NCI-H2171 treated with DMSO at 0.1 percent for 48 hours (cell line): ENCODE measurements around the gene ILF3.
A peak's percentile ranks its signal among the peaks of the same experiment; 100 is the strongest.
"Not testable (repeated sequence)": the region's sequence is repeated elsewhere in the genome, so short reads cannot be mapped to it uniquely, and the experiment has no call there.

ENCODE experiments used
- DNase-seq: peaks from one replicate; lab custom pipeline; 2025; lab: John Stamatoyannopoulos, UW

Gene ILF3

DNA sequence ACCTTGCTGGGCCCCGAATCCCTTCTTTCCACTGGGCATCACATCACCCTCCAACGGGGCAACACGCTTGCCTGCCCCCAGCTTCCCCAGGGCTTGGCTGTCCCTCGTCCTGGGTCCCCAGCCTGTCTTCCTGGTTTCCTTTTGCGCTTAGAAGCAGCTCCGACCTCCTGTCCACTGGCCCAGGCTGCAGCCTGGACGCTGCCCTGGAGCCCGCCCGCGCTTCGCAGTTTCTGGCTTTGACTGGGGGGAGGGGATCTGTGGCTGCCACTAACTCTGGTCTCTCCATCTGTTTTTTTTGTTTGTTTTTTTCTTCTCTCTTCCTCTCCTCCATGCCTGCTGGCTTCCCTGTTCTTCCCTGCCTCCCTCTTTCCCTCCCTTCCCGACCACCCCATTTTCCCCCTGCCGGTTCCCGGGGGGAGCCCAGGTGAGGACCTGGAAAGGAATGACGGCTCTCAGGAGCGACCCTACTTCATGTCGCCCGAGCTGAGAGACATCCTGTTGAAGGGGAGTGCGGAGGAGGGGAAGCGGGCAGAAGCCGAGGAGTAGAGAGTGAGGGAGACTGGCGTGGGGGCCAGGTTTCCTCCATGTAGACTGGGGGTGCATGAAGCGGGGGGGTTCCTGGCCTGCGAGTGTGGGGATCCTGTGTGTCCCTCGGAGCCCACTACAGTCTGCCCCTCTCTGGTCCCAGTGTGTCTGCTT is 11.5 kb upstream of the ILF3 start:
- no peak for DNase-seq

DNA sequence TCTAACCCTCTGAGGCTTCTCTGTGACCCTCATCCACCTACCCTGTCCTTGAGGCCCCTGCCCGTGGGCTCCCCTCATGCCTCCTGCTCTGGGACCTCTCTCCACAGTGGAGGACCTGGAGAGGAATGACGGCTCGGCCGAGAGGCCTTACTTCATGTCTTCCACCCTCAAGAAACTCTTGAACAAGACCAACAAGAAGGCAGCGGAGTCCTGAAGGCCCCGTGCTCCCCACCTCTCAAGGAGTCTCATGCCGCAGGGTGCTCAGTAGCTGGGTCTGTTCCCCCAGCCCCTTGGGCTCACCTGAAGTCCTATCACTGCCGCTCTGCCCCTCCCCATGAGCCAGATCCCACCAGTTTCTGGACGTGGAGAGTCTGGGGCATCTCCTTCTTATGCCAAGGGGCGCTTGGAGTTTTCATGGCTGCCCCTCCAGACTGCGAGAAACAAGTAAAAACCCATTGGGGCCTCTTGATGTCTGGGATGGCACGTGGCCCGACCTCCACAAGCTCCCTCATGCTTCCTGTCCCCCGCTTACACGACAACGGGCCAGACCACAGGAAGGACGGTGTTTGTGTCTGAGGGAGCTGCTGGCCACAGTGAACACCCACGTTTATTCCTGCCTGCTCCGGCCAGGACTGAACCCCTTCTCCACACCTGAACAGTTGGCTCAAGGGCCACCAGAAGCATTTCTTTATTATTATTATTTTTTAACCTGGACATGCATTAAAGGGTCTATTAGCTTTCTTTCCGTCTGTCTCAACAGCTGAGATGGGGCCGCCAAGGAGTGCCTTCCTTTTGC is 10.8 kb upstream of the ILF3 start:
- DNase-seq, result no peak

DNA sequence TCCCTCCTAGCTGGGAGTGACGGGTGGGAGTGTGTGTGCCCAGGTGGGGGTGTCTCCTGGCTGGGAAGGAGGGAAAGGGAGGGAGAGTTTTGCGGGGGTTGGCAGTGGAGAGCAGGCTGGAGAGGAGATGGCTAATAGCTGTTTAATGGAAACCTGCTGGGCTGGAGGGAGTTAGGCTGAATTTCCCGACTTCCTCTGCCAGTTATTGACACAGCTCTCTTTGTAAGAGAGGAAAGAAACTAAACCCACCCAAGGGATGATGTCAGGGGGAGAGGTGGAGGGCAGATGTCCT is 10.2 kb upstream of the ILF3 start:
- DNase-seq, result no peak

DNA sequence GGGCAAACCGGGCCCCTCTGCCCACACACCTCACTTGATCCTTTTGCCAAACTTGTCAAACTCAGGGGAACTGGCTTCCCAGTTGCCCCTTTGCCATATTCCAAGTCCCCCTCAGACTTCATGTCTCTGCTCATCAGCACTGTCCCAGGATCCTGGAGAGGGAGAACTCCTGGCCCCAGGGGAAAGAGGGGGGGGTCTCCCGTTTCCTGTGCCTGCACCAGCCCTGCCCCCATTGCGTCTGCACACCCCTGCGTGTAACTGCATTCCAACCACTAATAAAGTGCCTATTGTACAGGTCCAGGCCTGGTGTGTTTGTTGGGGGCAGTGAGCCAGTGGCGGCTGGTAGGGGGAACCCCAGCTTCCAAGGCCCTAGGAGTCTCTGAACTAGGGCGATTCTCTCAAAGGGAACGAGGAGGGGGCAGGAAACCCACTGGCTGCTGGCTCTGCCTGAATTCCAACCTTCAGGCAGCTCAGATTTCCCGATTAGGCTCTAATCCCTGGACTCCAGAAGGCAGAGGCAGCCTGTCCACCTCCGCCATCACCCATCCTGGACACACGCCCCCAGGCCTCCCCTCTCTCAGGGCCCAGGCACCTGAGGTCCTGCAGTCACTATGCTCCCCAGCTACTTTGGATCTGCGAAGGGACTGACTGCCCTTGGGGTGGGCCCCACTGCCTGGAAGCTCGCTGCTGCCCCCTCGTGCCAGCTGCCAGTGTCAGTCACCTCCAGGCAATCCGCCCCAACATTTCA is 9.7 kb upstream of the ILF3 start:
- DNase-seq, result peak; percentile 52

DNA sequence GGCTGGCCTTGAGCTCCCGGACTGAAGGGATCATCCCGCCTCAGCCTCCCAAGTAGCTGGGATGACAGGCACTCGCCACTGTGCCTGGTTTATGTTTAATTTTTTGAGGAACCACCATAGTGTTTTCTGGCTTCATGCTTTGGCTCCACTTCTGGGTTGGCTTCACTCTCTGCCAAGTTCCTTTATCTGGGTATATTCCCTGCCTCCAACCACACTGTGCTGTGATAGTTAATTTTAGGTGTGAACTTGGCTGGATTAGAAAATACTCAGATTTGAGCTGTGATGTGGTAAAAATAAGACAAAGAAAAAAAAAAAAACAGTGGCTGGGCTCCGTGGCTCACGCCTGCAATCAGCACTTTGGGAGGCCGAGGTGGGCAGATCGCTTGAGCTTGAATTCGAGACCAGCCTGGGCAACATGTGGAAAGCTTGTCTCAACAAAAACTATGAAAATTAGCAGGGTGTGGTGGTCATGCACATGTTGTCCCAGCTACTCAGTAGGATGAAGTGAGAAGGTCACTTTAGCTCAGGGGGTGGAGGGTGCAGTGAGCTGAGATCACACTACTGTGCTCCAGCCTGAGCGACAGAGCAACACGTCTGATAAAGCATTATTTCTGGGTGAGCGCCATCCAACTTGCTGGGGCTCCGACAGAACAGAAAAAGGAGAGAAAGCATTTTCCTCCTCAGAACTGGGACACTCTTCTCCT is 7.5 kb upstream of the ILF3 start:
- no peak for DNase-seq

DNA sequence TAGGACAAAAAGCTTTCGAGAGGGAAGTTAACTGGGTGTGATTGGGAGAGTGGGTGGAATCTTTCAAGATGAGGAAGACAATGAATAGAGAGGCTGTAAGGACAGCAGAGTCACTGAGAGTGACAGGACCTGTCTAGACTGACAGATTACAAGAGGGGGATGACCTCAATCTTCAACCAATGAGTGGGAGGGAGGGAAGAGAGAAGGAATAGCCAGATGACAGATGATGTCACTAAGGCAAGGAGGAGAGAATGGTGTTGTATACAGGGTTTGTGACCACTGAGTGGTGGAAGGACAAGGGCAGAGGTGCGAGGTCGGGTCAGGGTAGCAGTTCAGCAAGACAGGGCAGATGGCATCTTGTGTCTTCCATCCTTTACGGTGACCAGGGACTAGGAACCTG is 5.8 kb upstream of the ILF3 start:
- DNase-seq, result no peak

DNA sequence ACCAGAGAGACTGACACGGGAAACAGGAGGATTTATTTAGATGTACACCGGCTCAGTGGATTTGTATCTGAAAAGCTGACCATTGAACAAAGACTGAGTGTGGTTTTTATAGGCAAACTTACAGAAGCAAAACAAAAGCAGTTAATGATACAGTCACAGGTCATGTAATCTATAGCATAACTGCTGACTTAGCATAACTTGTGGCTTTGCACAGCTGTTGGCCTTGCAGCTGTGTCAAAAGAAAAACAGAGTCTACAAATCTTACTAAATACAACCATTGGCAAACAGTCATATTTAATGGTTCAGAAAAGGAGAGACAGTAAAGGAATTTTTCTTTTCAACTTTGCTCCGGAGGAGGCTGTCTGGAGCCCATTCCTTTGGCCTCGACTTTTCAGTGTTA is 2.3 kb upstream of the ILF3 start:
- no peak for DNase-seq

DNA sequence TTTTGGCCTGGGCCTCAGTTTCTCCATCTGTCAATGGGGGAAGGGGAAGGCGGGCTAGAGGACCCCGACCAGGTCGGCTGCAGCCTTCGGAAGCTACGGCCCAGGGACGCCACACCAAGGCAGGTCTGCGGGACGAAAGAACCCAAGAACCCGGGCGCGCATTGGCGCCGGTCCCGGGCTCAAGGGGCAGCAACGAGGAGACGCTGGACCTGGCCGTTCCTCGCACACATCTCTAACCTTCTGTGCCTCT is 739 bp upstream of the ILF3 start:
- no peak for DNase-seq

DNA sequence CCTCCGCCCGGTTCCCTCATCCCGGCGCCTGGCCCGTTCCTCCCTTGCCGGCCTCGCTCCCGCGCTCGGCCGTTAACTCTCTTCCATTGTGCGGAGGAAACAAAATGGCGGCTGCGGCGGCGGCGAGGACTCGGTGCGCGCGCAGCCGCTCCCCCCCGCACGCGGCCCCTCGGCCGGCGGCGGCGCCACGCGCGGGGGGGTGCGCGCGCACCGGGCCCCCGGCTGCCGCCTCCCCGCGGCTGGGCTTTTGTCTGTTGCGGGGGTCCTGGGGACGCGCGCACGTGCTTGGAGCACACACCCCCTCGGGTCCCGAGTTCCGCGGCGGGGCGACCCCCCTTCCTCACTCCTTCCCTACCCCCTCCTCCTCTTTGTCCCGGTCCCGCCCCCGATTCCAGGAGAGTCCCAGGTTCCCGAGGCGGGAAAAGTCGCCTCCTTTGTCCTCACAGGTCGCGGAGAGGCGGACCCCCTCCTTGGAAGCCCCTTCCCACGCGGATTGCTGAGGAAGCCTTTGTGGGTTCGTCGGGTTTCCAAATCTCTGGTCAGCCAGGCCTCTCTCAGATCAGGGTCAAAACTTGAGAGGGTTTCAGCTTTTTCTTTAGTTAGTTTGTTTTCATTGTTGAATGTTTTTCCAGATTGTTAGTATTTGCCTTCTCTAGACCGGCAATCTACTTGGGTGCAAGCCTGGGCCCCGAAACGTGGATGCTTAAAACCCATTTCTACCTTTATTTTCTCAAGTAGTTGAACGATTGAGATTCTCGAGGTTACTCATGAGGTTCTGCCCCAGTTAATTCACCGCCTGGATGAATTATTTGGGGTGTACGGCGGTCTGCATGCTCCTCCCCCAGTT is 687 bp downstream of the ILF3 start:
- peak; percentile 85 for DNase-seq

DNA sequence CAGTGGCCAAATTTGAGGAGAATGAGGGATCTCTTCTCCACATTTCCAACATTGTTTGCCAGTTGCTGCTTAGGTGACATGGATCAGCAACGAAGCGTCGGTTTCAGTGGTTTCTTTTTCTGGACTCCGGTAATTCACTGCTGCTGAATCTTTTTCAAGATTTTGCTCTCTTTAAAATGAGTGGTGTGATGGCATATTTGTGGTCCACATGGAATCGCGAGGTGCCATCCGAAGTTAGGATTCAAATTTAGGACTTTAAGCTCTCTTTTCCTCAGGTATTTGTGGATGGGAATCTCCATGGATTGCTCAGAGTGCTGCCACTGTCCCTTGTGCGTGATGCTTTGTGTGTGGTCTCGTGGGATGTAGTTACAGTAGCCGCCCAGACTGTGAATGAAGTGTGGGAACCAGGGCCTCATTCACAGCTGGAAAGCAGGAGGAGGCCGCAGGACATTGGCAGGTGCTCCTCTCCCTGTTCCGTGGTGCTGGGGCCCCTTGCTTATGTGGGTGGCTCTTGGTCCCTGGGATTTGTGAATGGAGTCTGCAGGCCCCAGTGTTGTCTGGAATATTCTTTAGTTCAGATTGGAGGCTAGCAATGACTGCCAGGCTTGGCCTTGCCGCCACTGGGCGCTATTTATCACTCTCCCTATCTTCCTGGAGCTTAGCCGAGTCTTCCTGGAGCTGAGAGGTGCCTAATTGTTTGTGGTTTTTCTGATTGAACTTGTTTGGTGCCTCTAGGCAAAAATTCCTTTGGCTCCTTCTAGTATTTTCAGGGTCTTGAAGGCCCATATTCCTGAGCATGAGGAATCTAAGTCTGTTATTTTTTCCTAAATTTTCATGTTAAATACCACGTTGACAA is 1.5 kb downstream of the ILF3 start:
- DNase-seq, result peak; percentile 55

DNA sequence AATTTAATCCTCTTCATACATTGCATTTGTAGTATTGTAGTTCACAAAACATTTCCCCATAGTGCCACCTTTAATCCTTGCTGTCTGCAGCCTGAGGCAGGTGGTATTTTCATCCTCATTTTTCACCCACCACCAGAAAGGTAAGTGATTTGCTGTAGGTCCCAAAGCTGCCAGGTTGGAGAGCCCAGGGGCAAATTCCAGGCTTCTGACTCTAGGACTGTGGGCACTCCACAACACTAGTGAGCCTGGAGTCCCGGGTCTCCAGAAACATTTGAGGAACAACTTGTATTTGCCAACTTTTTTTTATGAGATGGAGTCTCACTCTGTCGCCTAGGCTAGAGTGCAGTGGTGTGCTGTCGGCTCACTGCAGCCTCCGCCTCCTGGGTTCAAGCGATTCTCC is 6.2 kb downstream of the ILF3 start:
- DNase-seq, result no peak

DNA sequence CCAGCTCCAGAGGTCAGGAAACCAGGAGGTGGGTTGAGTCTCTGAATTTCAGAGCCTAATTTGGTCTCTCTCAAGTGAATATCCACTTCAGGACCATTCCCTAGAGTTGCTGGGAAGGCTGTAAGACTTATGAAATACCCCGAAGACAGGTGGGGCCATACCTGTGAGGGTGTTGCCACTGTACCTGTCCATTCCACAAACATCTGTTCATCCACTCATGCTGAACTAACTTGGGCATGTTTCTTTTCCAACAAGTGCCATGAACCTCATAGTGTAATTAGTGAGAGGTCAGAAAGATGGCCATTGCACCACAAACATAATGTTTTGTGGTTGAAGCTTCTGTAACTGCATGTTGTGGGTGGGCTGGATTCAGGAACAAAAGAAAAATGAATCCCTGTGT is 7.8 kb downstream of the ILF3 start:
- DNase-seq, result no peak

DNA sequence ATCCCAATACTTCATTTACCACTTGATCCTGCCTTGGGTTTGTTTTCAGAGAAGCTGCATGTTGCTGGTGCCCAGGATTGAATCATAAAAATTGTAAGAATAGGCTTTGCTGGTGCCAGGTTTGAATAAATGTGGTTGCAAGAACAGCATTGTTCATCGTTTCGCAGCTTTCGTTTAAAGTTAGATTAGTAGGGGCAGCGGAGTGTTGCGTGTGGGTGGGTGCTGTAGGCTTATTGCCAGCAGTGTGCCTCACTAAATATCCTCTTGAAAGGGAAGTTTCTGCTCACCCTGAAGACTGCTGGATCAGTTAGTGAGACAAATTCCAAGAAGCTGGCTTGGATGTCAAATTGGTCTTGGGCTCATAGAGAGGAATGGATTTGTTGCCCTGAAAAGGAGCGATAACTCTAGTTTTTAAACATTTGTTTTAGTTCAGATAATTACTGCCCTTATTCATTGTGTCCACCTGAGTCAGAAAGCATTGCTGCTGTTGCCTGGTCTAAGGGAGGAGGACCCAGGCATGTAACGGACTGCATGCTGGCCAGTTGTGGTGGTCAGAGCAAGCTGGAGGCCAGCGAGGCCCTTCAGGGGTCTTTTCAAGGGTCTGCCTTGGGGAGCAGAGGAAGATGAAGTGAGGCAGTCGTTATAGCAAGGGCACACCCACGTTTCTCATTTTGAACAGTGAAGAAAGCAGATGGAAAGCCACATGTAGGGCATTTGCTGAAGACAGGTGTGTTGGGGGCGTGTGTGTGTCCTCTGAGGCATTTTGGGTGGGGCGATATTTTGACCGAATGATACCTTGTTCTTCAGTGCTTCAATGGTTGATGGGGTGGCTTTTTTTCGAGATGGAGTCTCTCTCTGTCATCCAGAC is 8.5 kb downstream of the ILF3 start:
- no peak for DNase-seq

DNA sequence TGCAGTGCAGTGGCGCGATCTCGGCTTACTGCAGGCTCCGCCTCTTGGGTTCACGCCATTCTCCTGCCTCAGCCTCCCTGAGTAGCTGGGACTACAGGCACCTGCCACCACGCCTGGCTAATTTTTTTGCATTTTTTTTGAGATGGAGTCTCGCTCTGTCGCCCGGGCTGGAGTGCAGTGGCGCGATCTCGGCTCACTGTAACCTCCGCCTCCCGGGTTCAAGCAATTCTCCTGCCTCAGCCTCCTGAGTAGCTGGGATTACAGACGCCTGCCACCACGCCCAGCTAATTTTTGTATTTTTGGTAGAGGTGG is 9.1 kb downstream of the ILF3 start:
- not testable (repeated sequence) for DNase-seq

DNA sequence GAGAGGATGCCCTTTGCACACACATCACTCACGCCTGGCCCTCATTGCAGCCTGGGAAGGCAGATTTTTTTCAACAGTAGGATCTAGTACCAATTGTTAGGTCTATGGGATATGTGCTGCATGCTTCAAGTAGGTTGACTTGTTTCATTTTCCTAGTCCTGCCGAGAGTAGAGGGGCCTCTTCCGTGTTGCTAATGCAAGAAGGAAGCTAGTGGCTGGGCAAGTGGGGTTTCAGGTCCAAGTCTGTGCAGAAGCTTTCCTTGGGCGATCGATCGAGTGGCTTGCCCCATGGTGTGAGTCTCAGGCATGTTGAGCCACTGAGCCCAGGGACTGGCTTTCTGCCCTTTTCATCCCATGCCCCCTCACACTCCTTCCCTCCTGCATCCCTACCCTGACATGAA is 13.7 kb downstream of the ILF3 start:
- no peak for DNase-seq

DNA sequence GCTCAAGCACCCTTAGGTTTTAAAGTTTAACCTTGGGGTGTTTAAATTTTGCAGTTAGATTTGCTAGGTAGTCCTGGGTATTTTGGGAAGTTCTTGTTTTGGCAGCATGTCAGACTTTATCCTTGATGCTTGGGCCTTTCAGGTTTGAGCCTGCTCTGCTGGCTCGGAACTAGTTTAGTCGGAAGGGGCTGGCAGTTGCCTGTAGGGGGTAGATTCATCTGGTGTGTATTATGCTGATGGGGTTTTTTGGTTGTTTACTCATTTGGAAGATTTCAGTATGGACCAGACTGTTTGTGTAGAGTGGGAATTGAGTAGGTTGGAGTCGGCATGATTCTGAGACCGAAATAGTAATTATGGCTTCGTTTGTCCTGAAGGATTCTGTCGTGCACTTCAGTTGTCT is 15.1 kb downstream of the ILF3 start:
- DNase-seq, result no peak

DNA sequence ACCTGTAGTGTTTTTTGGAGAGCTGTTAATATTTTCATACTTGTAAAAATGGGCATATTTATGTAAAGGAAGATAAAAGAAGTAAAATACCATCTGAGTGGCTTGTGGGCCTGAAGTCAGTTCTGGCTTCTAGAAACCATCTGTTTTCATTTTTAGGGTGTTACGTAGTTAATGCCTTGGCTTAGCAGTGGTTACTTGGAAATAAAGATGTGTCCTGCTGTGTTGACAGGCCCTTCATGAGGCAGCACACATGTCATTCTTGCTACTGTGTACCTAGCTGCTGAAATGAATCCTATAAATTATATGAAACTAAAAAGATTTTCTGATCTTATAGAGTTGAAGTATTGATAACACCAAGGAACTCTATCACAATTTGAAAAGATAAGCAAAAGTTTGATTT is 16.0 kb downstream of the ILF3 start:
- no peak for DNase-seq

DNA sequence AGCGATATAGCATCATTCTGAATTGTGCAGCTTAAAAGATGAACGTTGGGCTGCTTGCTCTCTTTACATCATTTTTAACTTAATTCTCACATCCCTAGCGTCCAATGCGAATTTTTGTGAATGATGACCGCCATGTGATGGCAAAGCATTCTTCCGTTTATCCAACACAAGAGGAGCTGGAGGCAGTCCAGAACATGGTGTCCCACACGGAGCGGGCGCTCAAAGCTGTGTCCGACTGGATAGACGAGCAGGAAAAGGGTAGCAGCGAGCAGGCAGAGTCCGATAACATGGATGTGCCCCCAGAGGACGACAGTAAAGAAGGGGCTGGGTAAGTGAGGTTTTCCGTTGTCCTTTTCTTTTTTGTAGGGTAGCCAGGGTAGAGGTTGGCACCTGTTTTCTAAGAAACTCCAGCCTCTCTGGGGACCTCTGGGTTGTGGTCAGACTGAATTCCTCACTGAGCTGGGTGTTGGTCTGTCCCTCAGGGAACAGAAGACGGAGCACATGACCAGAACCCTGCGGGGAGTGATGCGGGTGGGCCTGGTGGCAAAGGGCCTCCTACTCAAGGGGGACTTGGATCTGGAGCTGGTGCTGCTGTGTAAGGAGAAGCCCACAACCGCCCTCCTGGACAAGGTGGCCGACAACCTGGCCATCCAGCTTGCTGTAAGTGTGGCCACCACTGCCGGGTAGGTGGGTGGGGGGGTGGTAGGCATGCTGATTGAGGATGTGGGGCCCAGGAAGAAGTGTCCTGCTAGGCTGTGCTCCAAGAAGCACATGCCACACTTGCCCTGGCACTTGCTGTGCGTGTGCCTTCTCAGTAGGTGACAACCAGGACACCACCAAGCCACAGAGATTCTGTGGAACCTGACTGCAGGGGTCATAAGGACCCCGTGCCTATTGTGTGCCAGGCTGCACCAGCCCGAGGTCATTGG is 17.0 kb downstream of the ILF3 start:
- DNase-seq, result no peak

DNA sequence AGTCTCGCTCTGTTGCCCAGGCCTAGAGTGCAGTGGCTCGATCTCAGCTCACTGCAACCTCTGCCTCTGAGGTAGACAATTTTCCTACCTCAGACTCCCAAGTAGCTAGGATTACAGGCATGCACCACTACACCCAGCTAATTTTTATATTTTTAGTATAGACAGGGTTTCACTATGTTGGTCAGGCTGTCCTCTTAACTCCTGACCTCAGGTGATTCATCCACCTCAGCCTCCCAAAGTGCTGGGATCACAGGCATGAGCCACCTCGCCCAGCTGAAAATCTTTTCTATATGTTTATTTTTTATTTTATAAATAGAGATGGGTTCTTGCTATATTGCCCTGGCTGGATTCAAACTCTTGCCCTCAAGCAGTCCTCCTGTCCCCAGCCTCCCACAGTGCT is 17.8 kb downstream of the ILF3 start:
- DNase-seq, result not testable (repeated sequence)
